GM10266 (cell line): Measurements from ENCODE around the gene KCTD16.

Source experiments
- DNase-seq: peaks from one replicate; pipeline ENCODE4 v3.0.0; 2012; ENCODE audit errors: extremely low spot score
- TF ChIP-seq, protein P1 (sequence below): IDR thresholded peaks from 2 replicates; pipeline ENCODE4 v1.5.1; 2012; ENCODE audit warnings: mild to moderate bottlenecking, low read depth; ENCODE audit not compliant: control insufficient read depth, insufficient read depth; ENCODE audit errors: missing control alignments

KCTD16 gene

DNA sequence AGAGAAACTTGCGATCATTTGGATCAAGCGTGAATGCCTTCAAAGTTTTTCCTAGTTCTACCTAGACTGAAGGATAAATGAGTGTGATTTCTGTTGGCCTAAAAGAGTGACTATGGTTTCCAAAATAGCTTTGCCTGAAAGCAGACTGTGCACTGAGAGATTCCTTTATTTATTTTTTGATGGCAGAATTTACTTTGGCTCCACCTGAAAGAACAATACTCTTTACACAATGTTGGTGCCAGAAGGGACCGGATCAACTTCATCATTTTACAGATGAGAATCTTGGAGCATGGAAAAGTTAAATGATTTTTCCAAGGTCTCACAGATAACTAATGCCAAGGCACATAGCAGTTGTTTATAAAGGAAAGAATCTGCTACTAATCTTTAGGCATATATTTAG, 199.6 kb downstream of the KCTD16 start:
- TF ChIP-seq, protein P1, sequence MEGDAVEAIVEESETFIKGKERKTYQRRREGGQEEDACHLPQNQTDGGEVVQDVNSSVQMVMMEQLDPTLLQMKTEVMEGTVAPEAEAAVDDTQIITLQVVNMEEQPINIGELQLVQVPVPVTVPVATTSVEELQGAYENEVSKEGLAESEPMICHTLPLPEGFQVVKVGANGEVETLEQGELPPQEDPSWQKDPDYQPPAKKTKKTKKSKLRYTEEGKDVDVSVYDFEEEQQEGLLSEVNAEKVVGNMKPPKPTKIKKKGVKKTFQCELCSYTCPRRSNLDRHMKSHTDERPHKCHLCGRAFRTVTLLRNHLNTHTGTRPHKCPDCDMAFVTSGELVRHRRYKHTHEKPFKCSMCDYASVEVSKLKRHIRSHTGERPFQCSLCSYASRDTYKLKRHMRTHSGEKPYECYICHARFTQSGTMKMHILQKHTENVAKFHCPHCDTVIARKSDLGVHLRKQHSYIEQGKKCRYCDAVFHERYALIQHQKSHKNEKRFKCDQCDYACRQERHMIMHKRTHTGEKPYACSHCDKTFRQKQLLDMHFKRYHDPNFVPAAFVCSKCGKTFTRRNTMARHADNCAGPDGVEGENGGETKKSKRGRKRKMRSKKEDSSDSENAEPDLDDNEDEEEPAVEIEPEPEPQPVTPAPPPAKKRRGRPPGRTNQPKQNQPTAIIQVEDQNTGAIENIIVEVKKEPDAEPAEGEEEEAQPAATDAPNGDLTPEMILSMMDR, result no peak
- DNase-seq, result no peak

DNA sequence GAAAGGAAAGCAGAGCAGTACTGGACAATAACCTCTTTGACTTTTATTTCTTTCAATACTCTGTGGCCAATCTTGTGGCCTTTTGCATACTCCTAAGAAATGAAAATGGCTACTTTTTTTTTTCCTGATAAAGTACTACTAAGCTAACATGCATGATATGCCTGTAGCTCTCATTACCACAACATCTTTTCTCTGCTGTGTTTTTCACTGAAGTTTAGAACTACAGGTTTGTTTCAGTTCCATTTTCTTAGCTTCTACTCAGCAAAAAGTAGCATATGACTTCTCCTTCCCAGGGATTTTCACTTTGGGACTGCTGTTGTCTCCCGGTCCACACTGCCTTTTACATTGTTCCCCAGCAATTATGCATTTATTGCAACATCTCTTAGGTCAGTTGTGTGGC, 204.0 kb downstream of the KCTD16 start:
- no peak for DNase-seq
- TF ChIP-seq, protein P1, result no peak

DNA sequence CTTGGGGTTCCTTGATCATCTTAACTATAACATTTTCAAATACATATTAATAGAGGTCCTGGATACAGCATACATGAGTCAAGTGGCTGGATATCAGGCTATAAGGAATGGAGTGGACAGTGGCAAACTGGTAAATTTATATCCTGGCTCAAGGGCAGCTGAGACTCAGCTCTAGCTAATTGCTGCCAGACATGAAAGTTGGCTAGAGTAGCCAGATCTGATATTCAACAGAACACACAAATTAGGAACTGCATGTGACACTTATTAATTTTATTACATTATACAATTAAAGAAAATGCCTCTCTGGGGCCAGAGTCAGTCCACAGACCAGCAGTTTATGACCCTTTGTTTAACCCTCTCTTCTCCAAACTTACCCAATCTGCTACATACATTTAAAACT, 206.5 kb downstream of the KCTD16 start:
- DNase-seq, result no peak
- TF ChIP-seq, protein P1, result no peak

DNA sequence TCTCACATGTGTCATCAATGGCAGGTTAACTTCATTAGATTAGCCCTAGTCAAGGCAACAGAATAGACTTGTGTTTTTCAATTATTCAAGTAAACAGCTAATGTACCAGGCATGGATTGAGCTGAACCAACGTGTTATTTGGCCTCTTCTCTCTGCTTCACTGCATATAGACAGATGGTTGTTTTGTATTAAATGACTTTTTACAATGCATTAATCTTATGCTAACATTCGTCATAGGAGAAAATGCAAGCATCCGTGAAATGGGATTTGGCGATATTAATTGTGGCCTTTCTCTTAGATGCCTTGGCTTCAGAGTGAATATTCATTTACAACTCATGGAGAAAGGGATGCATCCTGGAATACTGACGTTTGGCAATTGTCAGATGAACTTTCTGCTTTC, 208.0 kb downstream of the KCTD16 start:
- DNase-seq, result no peak
- TF ChIP-seq, protein P1, result no peak

DNA sequence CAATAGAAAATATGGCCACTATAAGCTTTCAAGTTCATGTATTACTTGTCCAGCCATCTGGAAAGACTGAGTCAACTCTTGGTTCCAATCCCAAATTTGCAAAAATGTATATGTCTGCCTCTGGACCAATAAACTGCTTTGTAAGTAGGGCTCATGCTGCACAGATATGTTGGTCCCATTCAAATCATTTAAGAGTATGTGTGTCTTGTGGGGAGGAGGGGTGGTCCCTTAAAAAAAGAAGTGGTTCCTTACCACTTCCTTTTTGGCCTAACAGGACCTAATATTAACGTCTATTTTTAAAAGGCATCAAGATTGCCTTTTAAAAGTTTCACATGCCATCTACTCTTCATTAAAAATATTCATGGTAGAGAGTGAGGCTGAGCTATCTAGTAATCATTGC, 214.9 kb downstream of the KCTD16 start:
- DNase-seq, result no peak
- TF ChIP-seq, protein P1, result no peak

DNA sequence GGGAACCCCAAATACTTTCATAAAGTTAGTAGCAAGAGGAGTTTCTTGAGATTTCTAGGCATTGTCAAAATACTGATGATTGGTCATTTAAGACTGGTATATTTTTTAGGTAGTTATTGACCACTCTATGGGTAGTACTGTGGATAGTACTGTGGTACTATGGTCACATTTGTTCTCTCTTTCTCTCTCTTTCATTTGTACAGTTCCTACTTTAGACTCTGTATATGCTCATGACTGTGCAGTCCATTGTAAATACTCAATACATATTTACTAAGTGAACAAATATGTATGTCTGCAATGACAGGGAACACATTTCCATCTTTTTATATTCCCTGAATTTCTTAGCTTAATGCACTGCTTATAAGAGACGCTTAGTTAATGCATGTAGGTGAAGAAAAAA, 215.6 kb downstream of the KCTD16 start:
- no peak for DNase-seq
- TF ChIP-seq, protein P1, result no peak

DNA sequence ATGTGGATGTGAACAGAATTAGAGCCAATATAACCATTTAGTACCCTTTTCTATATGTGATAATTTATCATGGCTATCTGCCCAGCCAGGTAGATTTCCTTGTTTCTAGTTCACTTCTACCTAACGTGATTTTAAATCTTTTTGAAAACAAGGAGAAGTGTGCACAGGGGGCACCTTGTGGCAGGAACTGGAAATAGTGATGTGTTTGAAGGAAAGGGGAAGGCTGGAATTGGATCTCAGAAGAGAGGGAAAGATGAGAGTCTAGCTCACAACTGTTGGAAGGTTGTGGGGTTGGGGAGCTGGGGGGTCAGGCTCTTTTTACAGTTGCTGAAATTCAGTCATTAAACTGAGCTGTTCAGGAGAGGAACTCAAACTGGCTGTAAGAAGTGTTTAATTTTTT, 219.5 kb downstream of the KCTD16 start:
- DNase-seq, result no peak
- TF ChIP-seq, protein P1, result no peak
